Activated CD4-positive, alpha-beta memory T cell treated with anti-CD3 and anti-CD28 coated beads for 36 hours (primary cell): ENCODE results near the gene CAV2. TPM values are rescaled to one million over a fixed set of nuclear protein-coding genes. Genes with fewer than 3 reads are reported as not detected.

Source experiments
- CTCF ChIA-PET: fragments of 350-600 bp; sonication (Branson Sonifier 250); formaldehyde crosslinking; loops from one replicate; lab custom pipeline; 2021; ENCODE audit warnings: antibody characterized with exemption, inconsistent platforms; lab: Charles Lee
- POLR2A ChIA-PET: fragments of 350-600 bp; sonication (Branson Sonifier 250); formaldehyde crosslinking; loops from one replicate; lab custom pipeline; 2021; ENCODE audit warnings: antibody characterized with exemption; lab: Charles Lee
- DNase-seq: peaks from one replicate; pipeline ENCODE4 v3.0.0-alpha.2; 2020
- H3K27ac Mint-ChIP-seq: one replicate; pipeline ENCODE4 v1.8.0; 2021; ENCODE audit warnings: mixed read lengths
- H3K27me3 Mint-ChIP-seq: one replicate; pipeline ENCODE4 v1.8.0; 2021; ENCODE audit warnings: mixed read lengths
- H3K36me3 Mint-ChIP-seq: one replicate; pipeline ENCODE4 v1.8.0; 2021; ENCODE audit warnings: mixed read lengths
- H3K4me1 Mint-ChIP-seq: one replicate; pipeline ENCODE4 v1.8.0; 2021; ENCODE audit warnings: low read depth, mixed read lengths
- H3K4me3 Mint-ChIP-seq: one replicate; pipeline ENCODE4 v1.8.0; 2021; ENCODE audit warnings: mild to moderate bottlenecking, mixed read lengths
- H3K9me3 Mint-ChIP-seq: one replicate; pipeline ENCODE4 v1.8.0; 2021; ENCODE audit warnings: mixed read lengths
- intact Hi-C: fragments of 100-400 bp; cut with micrococcal nuclease; formaldehyde crosslinking; loops from one replicate; pipeline ENCODE4 v1.15.1; 2023
- total RNA-seq, 2 experiments: library from RNA; stranded (reverse); gene quantifications; one replicate each; pipeline ENCODE4 v1.2.3, GENCODE V29; 2021

Gene CAV2
- total RNA-seq, 2 experiments from 2014 or later = not detected

GRCh38 chr7:116526897-116527296, 27.4 kb downstream of the CAV2 start:
- ChIA-PET CTCF (interaction anchor here (0.7 to 2.9 kb wide), 30 partner anchors 9 to 1663 kb away, joined by 3 to 32 read pairs (median 4); no protein-coding TSS in a partner anchor), POLR2A (interaction anchor here (0.7 kb wide), 1 partner anchor 25 kb away, joined by 3 read pairs; no protein-coding TSS in a partner anchor)
- Mint-ChIP-seq H3K36me3 (no peaks in the 10 kb centered on the region), H3K4me3 (peak overlapping the region; percentile 78), H3K4me1 (peaks cover 21% of the 10 kb centered on the region), H3K27me3 (peaks cover 65% of the 10 kb centered on the region), H3K9me3 (no peaks in the 10 kb centered on the region), H3K27ac (no peak overlapping the region)
- no peak for DNase-seq
- intact Hi-C loops = loop anchor here (1.0 to 10.0 kb wide), 4 partner anchors 211 to 354 kb away; no protein-coding TSS in a partner anchor

- intact Hi-C loops = loop anchor here (10.0 kb wide), 1 partner anchor 277 kb away; no protein-coding TSS in a partner anchor
- Mint-ChIP-seq H3K27ac (no peak overlapping the region), H3K27me3 (peaks cover 61% of the 10 kb centered on the region), H3K4me3 (no peak overlapping the region), H3K36me3 (no peaks in the 10 kb centered on the region), H3K4me1 (peaks cover 21% of the 10 kb centered on the region), H3K9me3 (no peaks in the 10 kb centered on the region)
- ChIA-PET POLR2A (no interaction called here), CTCF (interaction anchor here (1.6 to 2.9 kb wide), 5 partner anchors 8 to 355 kb away, joined by 4 to 28 read pairs (median 10); no protein-coding TSS in a partner anchor)
- DNase-seq = no peak
Observed at GRCh38 chr7:116527521-116527920, 28.0 kb downstream of the CAV2 start.

- no peak overlapping the region for H3K27ac Mint-ChIP-seq
- DNase-seq = no peak
- peaks cover 21% of the 10 kb centered on the region for H3K4me1 Mint-ChIP-seq
- no peaks in the 10 kb centered on the region for H3K36me3 Mint-ChIP-seq
- no peak overlapping the region for H3K4me3 Mint-ChIP-seq
- no peaks in the 10 kb centered on the region for H3K9me3 Mint-ChIP-seq
- intact Hi-C loops = loop anchor here (10.0 kb wide), 1 partner anchor 277 kb away; no protein-coding TSS in a partner anchor
- POLR2A ChIA-PET = no interaction called here
- CTCF ChIA-PET = interaction anchor here (2.9 kb wide), 1 partner anchor 63 kb away, joined by 28 read pairs; no protein-coding TSS in a partner anchor
- H3K27me3 Mint-ChIP-seq = peaks cover 56% of the 10 kb centered on the region
Observed at GRCh38 chr7:116528008-116528789, 28.7 kb downstream of the CAV2 start.

- Mint-ChIP-seq H3K27me3 (peaks cover 47% of the 10 kb centered on the region), H3K9me3 (no peaks in the 10 kb centered on the region), H3K4me3 (no peak overlapping the region), H3K36me3 (no peaks in the 10 kb centered on the region), H3K4me1 (peaks cover 19% of the 10 kb centered on the region), H3K27ac (no peak overlapping the region)
- DNase-seq = no peak
- intact Hi-C loops = loop anchor here (10.0 kb wide), 1 partner anchor 276 kb away; no protein-coding TSS in a partner anchor
- POLR2A ChIA-PET = no interaction called here
- CTCF ChIA-PET = interaction anchor here (0.7 to 1.1 kb wide), 2 partner anchors 60 to 272 kb away, joined by 3 read pairs; no protein-coding TSS in a partner anchor
Observed at GRCh38 chr7:116529250-116529649, 29.7 kb downstream of the CAV2 start.

DNA sequence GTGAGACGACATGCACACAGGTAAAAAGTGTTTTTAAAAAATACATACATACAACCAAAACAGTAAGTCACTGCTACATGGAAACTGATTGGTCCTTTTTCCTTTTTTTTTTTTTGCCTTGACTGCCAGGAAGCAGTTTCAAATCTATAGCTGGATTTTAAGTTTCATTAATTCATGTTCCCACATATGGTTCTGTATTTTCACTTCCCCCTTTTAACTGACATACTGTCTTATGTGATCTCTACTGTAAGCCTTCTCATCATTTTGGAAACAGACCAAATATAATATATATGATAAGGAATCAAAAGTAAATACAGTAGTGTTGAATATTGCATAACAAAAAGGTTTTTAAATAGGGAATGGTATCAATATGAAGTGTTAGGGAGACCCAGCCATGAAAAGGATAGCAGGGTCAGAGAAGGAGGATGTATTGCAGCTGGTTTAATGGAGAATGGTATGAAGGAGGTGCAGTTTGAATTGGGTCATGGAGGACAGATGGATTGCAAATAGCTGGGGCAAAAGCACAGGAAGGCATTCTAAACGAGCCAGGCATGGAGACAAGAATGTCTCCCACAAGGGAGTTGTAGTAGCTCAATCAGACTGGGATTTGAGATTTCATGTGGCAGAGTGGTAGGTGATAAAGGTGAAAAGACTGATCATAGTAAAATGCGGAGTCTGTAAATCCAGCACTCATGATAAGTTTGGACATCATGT, 30.7 kb downstream of the CAV2 start:
- CTCF ChIA-PET = interaction anchor here (1.1 kb wide), 1 partner anchor 273 kb away, joined by 3 read pairs; no protein-coding TSS in a partner anchor
- no peak overlapping the region for H3K4me3 Mint-ChIP-seq
- DNase-seq = no peak
- H3K4me1 Mint-ChIP-seq = peaks cover 10% of the 10 kb centered on the region
- POLR2A ChIA-PET = no interaction called here
- intact Hi-C loops = no loop called here
- H3K9me3 Mint-ChIP-seq = no peaks in the 10 kb centered on the region
- no peak overlapping the region for H3K27ac Mint-ChIP-seq
- H3K27me3 Mint-ChIP-seq = peaks cover 38% of the 10 kb centered on the region
- no peaks in the 10 kb centered on the region for H3K36me3 Mint-ChIP-seq

DNA sequence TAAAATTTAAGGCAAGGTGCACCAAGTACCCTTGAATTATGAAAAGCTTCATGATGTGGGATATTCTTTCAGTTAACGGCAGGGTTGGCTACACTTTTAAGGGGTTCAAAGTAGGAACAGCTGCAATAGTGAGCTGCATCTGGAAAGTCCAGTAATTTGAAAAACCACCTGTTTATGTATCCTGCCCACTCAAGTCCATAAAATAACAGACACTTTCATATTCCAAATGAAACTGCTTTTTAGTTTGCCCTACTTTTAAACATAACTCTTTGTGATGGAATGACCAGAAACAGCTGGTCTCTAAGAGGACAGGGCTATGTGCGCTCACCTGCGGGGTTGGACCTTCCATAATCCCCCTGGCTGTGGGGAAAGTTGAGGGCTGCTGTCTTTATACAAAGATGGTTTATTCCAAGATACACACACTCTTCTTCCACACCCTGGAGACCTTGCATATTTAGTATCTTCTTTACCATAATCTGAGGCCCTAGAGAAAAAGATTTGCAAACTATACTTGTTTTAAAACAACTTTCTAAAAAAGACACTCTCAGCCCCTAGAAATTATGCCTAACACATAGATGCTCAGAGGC, 32.7 kb downstream of the CAV2 start:
- Mint-ChIP-seq H3K36me3 (no peaks in the 10 kb centered on the region), H3K27me3 (peaks cover 21% of the 10 kb centered on the region), H3K4me1 (no peaks in the 10 kb centered on the region), H3K9me3 (no peaks in the 10 kb centered on the region), H3K4me3 (no peak overlapping the region), H3K27ac (no peak overlapping the region)
- DNase-seq = no peak
- intact Hi-C loops = no loop called here
- POLR2A ChIA-PET = no interaction called here
- CTCF ChIA-PET = no interaction called here

DNA sequence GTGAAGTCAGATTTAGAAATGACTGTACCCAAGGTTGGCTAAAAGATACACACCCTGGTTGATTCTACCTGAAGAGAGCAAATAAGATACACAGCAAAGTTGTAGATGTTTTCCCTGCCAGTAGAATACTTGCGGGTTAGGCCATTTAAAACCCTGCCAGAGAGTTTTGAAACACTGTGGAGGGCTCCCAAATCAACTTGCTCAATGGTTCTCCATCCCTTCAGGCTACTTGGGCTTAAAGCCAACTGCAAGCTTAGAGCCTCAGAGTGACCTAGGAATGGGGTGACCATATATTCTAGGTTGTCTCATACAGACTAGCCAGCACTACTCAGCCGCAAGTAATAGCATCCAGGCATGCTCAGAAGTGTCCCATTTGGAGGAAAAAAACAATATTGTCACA, 35.3 kb downstream of the CAV2 start:
- intact Hi-C loops = no loop called here
- Mint-ChIP-seq H3K9me3 (no peaks in the 10 kb centered on the region), H3K27ac (no peak overlapping the region), H3K36me3 (no peaks in the 10 kb centered on the region), H3K27me3 (peaks cover 16% of the 10 kb centered on the region), H3K4me1 (no peaks in the 10 kb centered on the region), H3K4me3 (no peak overlapping the region)
- POLR2A ChIA-PET = no interaction called here
- CTCF ChIA-PET = no interaction called here
- no peak for DNase-seq

- POLR2A ChIA-PET = no interaction called here
- no peak overlapping the region for H3K27ac Mint-ChIP-seq
Observed at GRCh38 chr7:116535416-116535815, 35.9 kb downstream of the CAV2 start.

GRCh38 chr7:116538138-116538537, 38.6 kb downstream of the CAV2 start:
- no peak overlapping the region for H3K27ac Mint-ChIP-seq
- intact Hi-C loops = no loop called here
- ChIA-PET CTCF (interaction anchor here (1.0 kb wide), 1 partner anchor 12 kb away, joined by 3 read pairs; no protein-coding TSS in a partner anchor), POLR2A (no interaction called here)
- no peaks in the 10 kb centered on the region for H3K4me1 Mint-ChIP-seq
- peaks cover 11% of the 10 kb centered on the region for H3K27me3 Mint-ChIP-seq
- H3K4me3 Mint-ChIP-seq = no peak overlapping the region
- H3K9me3 Mint-ChIP-seq = no peaks in the 10 kb centered on the region
- no peak for DNase-seq
- no peaks in the 10 kb centered on the region for H3K36me3 Mint-ChIP-seq

More at GRCh38 chr7:116535416-116535815, 35.9 kb downstream of the CAV2 start:
- H3K27me3 Mint-ChIP-seq = peaks cover 14% of the 10 kb centered on the region
- H3K9me3 Mint-ChIP-seq = no peaks in the 10 kb centered on the region
- no peaks in the 10 kb centered on the region for H3K4me1 Mint-ChIP-seq
- no peak for DNase-seq
- CTCF ChIA-PET = interaction anchor here (1.1 kb wide), 1 partner anchor 9 kb away, joined by 10 read pairs; no protein-coding TSS in a partner anchor
- H3K36me3 Mint-ChIP-seq = no peaks in the 10 kb centered on the region
- intact Hi-C loops = no loop called here
- H3K4me3 Mint-ChIP-seq = no peak overlapping the region

- ChIA-PET CTCF (no interaction called here), POLR2A (no interaction called here)
- Mint-ChIP-seq H3K9me3 (no peaks in the 10 kb centered on the region), H3K4me3 (no peak overlapping the region), H3K4me1 (no peaks in the 10 kb centered on the region), H3K27ac (no peak overlapping the region), H3K27me3 (peaks cover 13% of the 10 kb centered on the region), H3K36me3 (no peaks in the 10 kb centered on the region)
- intact Hi-C loops = no loop called here
- DNase-seq = no peak
Observed at GRCh38 chr7:116539879-116540278, 40.3 kb downstream of the CAV2 start.

DNA sequence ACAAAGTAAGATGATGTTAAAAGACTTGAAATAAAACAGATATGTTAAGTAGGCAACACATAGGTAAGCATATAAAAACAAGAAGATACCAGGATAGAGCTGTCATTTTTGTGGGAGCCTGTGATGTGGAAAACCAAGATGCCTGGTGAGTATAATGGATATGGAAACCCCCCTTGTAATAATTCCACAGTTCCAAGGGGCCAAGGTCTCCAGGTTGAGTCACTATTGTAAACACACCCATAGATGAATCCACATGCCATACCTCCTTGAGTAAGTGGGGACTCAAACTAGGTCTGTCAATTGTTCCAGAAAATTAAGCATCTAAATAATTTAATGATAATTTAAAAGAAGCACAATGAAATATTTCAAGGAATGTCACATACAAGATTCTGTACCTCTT, 41.2 kb downstream of the CAV2 start:
- Mint-ChIP-seq H3K9me3 (no peaks in the 10 kb centered on the region), H3K36me3 (no peaks in the 10 kb centered on the region), H3K27me3 (peaks cover 13% of the 10 kb centered on the region), H3K27ac (no peak overlapping the region), H3K4me1 (no peaks in the 10 kb centered on the region), H3K4me3 (no peak overlapping the region)
- CTCF ChIA-PET = no interaction called here
- intact Hi-C loops = no loop called here
- POLR2A ChIA-PET = no interaction called here
- no peak for DNase-seq
